HG03159 (cell line): ENCODE results near the gene RFWD3.

ENCODE experiments used
- ATAC-seq: cut with Tn5 transposase; IDR thresholded peaks from one replicate; pipeline ENCODE4 v1.9.1; 2021; ENCODE audit warnings: mild to moderate bottlenecking, moderate library complexity; ENCODE audit not compliant: unreplicated experiment

Gene RFWD3

DNA sequence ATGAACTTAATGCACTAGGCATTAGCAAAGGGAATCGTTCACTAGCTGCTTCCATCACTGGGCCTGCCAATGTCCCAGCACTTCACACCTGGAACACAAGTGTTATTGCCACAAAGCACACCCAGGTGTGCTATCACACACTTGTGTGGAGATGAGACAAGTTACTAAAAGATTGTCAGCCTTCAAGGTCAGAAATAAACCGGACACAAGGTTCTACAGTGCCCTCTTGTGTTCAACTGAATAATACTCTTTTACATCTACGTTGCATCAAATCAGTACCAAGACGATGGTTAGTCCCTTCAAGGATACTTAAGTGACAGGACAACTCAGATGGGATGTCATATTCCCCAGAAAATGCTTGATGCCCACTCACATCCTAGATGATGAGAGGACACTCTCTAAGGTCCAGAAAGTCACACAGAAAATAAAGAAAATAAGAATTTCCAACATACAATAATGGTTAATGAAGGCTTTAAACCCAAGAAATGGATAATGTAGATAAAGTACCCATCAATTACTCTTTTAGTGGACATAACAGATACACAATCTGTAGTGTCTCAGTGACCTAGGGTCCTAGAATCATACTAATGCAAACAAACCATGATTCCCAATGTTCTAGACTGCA lies 43.4 kb downstream of the RFWD3 start:
- no peak for ATAC-seq

DNA sequence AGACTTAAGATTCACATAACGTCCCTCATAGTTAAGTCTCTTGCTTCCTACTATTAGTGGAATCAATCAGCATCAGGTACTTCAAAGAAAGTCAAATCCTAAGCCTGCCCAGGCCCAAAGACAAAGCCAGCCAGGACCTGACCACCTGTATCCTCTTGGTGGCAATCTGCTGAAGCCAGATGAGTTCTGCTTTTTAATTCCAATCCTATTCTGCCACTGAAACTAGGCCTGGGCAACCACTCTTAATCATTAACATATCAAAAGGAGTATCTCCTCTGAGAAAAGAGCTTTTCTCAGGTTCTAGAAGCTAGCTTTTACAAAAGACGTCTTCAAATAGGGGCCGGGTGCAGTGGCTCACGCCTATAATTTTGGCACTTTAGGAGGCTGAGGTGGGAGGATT lies 44.7 kb downstream of the RFWD3 start:
- no peak for ATAC-seq

- no peak for ATAC-seq
Observed at GRCh38 chr16:74617206-74617788, 49.4 kb downstream of the RFWD3 start.

GRCh38 chr16:74611721-74612120 lies 55.0 kb downstream of the RFWD3 start:
- ATAC-seq: no peak

GRCh38 chr16:74608944-74609343 lies 57.7 kb downstream of the RFWD3 start:
- no peak for ATAC-seq

DNA sequence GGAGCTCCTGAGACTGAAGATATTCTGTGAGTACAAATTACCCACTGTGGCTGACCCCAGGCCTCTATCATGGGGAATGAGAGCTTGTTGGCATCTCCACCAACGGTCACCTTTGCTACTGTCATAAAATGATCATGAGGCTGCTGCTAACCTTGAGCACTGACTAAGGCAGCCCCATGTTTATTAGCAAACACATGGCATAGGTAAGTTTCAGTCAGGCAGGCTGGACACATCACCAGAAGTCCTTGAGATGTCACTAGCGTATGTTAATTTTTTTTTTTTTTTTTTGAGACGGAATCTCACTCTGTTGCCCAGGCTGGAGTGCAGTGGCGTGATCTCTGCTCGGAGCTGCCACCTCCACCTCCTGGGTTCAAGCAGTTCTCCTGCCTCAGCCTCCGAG lies 58.3 kb downstream of the RFWD3 start:
- no peak for ATAC-seq

DNA sequence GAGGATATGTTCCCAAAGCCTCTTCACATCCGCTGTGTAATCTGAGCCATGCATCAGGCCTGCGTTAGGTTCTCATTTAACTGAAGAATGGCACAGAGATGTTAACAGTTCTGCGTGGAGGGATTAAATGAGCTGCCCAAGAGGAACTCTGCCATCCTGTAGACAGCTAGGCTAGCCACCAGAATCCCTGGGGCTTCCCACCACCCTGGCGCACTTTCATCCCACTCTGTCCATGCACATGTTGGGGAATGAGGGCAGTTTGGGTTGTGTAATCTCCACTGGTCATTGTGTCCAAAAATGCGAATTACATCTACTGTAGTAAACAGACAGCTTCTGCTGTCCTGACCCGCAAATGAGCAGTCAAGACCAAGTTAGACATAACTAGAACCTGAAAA lies 58.7 kb downstream of the RFWD3 start:
- no peak for ATAC-seq

GRCh38 chr16:74607310-74607961 lies 59.2 kb downstream of the RFWD3 start:
- peak; percentile 25 for ATAC-seq

DNA sequence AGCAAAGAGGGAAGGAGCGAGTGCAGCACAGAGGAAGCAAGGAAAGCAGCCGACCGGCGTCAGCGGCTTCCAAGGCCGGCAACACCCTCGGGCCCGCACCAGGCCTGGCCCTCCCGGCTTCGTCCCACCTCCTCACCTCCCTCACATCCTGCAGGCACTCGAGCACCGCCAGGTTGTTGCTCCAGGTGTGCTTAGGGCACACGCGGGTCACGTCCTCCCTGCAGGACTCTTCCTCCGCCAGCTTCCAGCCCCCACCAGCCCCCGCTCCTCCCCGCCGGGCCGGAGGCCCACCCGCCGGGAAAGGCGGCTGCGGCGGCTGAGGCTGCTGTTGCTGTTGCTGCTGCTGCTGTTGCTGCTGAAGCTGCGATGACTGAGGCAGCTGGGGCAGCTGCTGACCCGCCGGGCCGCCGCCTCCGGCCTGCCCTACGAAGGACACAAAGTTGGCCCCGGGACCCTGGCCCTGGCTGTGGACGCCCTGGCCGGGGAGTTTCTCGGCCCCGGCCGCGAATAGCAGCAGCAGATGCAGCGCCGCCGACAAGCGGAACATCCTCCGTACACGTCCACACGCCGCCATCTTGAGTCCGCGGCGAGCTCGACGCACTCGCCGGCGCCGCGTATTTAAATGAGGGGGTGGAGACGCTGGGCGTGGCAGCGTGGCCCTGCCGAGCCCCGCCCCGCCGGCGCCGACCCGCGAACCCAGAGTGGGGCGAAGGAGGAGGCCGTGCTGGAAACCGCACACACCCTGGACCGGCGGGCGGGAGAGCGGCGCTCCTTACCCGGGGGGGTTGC lies 60.0 kb downstream of the RFWD3 start, which contains the start of gene GLG1:
Gene GLG1 (minus strand): TSS at position 594 of the 789 bp plus-strand sequence. CDS start 20 bp downstream, at position 574.
- ATAC-seq: peak; percentile 94

- ATAC-seq: no peak
Observed at GRCh38 chr16:74605746-74606520, 60.7 kb downstream of the RFWD3 start.

DNA sequence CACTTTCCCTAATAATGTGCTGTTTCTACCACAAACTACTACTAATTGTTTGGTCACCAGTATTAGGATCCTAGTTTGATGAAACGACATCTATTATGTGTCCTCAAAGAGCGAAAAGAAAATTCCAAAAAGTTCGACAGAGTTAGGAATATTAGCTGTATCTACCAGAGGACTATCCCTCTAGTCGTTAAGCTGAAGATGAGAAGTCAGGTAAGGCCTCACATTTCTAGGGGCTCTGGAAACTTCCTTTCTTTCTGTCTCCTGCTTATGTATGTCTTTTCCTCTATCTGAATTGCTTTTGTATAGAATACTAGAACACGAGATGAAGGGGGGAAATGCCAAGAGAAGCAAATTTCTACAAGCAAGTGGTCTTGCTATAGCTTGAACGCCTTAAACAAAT lies 61.3 kb downstream of the RFWD3 start:
- ATAC-seq: no peak

- ATAC-seq: no peak
Observed at GRCh38 chr16:74603848-74604247, 62.8 kb downstream of the RFWD3 start.

- ATAC-seq: peak; percentile 60
Observed at GRCh38 chr16:74601126-74601871, 65.4 kb downstream of the RFWD3 start.

GRCh38 chr16:74596586-74596985 lies 70.1 kb downstream of the RFWD3 start:
- no peak for ATAC-seq

- no peak for ATAC-seq
Observed at GRCh38 chr16:74592847-74593246, 73.8 kb downstream of the RFWD3 start.

DNA sequence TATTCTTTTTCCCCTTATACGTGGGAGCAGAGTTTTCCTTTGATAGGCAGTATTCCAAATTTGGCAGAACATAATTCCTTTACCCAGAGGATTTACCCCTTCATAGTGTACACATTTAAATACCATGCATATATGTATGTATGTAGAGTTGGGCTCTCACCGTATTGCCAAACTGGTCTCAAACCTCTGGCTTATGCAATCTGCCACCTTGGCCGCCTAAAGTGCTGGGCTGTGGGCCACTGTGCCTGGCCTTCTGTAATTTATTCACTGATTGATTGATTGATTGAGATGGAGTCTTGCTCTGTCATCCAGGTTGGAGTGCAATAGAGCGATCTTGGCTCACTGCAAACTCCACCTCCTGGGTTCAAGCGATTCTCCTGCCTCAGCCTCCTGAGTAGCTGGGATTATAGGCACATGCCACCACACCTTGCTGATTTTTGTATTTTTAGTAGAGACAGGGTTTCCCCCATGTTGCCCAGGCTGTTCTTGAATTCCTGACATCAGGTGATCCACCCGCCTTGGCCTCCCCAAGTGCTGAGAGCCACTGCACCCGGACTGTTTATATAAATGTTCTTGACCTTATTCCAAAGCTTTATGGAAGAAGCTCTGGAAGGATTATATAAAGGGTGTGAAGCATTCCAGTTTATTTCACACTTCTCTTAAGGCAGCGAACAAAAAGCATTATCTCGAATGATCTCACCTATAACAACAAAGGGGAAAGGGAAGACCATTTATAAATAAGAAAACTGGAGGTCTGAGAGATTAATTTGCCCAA lies 74.6 kb downstream of the RFWD3 start:
- no peak for ATAC-seq

GRCh38 chr16:74586948-74587347 lies 79.7 kb downstream of the RFWD3 start:
- no peak for ATAC-seq

DNA sequence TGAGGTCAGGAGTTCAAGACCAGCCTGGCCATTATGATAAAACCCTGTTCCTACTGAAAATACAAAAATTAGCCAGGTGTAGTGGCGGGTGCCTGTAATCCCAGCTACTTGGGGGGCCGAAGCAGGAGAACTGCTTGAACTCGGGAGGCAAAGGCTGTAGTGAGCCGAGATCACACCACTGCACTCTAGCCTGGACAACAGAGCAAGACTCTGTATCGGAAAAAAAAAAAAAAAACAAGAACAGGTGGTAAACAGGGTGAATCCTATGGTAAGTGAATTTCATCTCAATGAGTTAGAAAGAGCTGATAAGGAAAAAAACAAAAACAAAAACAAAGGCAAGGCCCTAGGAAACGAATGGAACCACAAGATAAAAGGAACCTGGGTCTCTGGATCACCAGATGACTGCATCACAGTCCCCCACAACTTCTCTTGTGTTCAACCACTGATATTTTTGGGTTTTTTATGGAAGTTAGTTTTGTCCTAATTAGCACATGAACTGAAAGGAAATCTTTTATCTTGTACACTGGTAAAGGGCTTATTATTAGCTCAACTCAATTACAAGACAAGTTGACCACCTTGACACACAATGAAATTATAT lies 80.7 kb downstream of the RFWD3 start:
- ATAC-seq: no peak
